IMR-90 (cell line): ENCODE results near the gene FARS2. TPM values are rescaled to one million over a fixed set of nuclear protein-coding genes. Genes with fewer than 3 reads are reported as not detected.
A peak's percentile ranks its signal among the peaks of the same experiment; 100 is the strongest.

Experiments
- ATAC-seq: fragments of 200-7000 bp; cut with Tn5 transposase; 2 replicates; pipeline ENCODE4 v1.9.1; 2020; ENCODE audit warnings: low read depth, mild to moderate bottlenecking, moderate library complexity
- BruUV-seq: library from RNA; stranded (reverse); fragments of 400-500 nt; replicated peaks from 2 replicates; lab custom pipeline; 2021; lab: Mats Ljungman, UMichigan
- CTCF ChIA-PET: fragments of 300-600 bp; formaldehyde crosslinking; extraction: SDS; loops from one replicate; lab custom pipeline; 2021; ENCODE audit warnings: antibody characterized with exemption; lab: Yijun Ruan, JAX
- POLR2A ChIA-PET: fragments of 300-600 bp; sonication (Branson Sonifier 250); formaldehyde crosslinking; loops from one replicate; lab custom pipeline; 2022; ENCODE audit warnings: antibody characterized with exemption; ENCODE audit not compliant: unreplicated experiment; lab: Charles Lee
- DNase-seq: peaks from one replicate; pipeline ENCODE4 v3.0.0; 2013
- H2AFZ ChIP-seq: replicated peaks from 2 replicates; pipeline ENCODE3; 2013; ENCODE audit warnings: low read length, mild to moderate bottlenecking; ENCODE audit not compliant: poor library complexity
- H2AK5ac ChIP-seq: 2 replicates; pipeline ENCODE4 v1.6.1; 2013; ENCODE audit warnings: low read depth, low read length, inconsistent platforms
- H2AK9ac ChIP-seq: replicated peaks from 2 replicates; pipeline ENCODE3; 2013; ENCODE audit warnings: mild to moderate bottlenecking, low read depth, low read length, moderate library complexity; ENCODE audit not compliant: poor library complexity
- H2BK120ac ChIP-seq: 2 replicates; pipeline ENCODE4 v1.6.1; 2013; ENCODE audit warnings: low read depth, low read length, inconsistent platforms
- H2BK15ac ChIP-seq: 3 replicates; pipeline ENCODE4 v1.6.1; 2013; ENCODE audit warnings: low read depth, low read length, inconsistent platforms
- H2BK20ac ChIP-seq: 2 replicates; pipeline ENCODE4 v1.6.1; 2013; ENCODE audit warnings: low read depth, mild to moderate bottlenecking, inconsistent platforms, low read length, moderate library complexity
- H2BK5ac ChIP-seq: 2 replicates; pipeline ENCODE4 v1.6.1; 2013; ENCODE audit warnings: mild to moderate bottlenecking, low read depth, low read length, inconsistent platforms; ENCODE audit not compliant: poor library complexity, severe bottlenecking
- H3K14ac ChIP-seq: replicated peaks from 2 replicates; pipeline ENCODE4 v1.6.1; 2013; ENCODE audit warnings: low read depth, low read length, inconsistent platforms
- H3K18ac ChIP-seq: 2 replicates; pipeline ENCODE4 v1.6.1; 2013; ENCODE audit warnings: low read depth, low read length, control low read depth
- H3K23ac ChIP-seq: 2 replicates; pipeline ENCODE4 v1.6.1; 2013; ENCODE audit warnings: low read depth, low read length, inconsistent platforms
- H3K27ac ChIP-seq: 2 replicates; pipeline ENCODE4 v1.5.1; 2013; ENCODE audit warnings: mild to moderate bottlenecking, control low read depth, low read length; ENCODE audit not compliant: insufficient read depth
- H3K27me3 ChIP-seq: 2 replicates; pipeline ENCODE4 v1.6.1; 2013; ENCODE audit warnings: low read length; ENCODE audit not compliant: control insufficient read depth, insufficient read depth
- H3K36me3 ChIP-seq: 2 replicates; pipeline ENCODE4 v1.6.1; 2013; ENCODE audit warnings: low read length, mixed read lengths; ENCODE audit not compliant: control insufficient read depth, insufficient read depth
- H3K4ac ChIP-seq: 2 replicates; pipeline ENCODE4 v1.6.1; 2013; ENCODE audit warnings: low read depth, low read length, inconsistent platforms
- H3K4me1 ChIP-seq: 2 replicates; pipeline ENCODE4 v1.6.1; 2013; ENCODE audit warnings: low read length, mixed read lengths; ENCODE audit not compliant: control insufficient read depth, insufficient read depth
- H3K4me2 ChIP-seq: 2 replicates; pipeline ENCODE4 v1.6.1; 2013; ENCODE audit warnings: low read depth, mild to moderate bottlenecking, control low read depth, low read length, moderate library complexity
- H3K4me3 ChIP-seq: 2 replicates; pipeline ENCODE4 v1.5.1; 2013; ENCODE audit warnings: low read depth, mild to moderate bottlenecking, control low read depth, low read length, moderate library complexity; ENCODE audit not compliant: insufficient read depth
- H3K56ac ChIP-seq: 2 replicates; pipeline ENCODE4 v1.6.1; 2013; ENCODE audit warnings: low read length, inconsistent platforms; ENCODE audit not compliant: insufficient read depth; ENCODE audit errors: extremely low read depth
- H3K79me1 ChIP-seq, 2 experiments: 2 replicates each; pipeline ENCODE4 v1.6.1; 2013; ENCODE audit warnings: low read length in 2 of 2, inconsistent platforms in 1 of 2, low read depth in 1 of 2
- H3K9ac ChIP-seq: 2 replicates; pipeline ENCODE4 v1.6.1; 2013; ENCODE audit warnings: low read depth, low read length, control low read depth
- H3K9me1 ChIP-seq: 2 replicates; pipeline ENCODE4 v1.6.1; 2013; ENCODE audit warnings: low read length, inconsistent platforms; ENCODE audit not compliant: insufficient read depth
- H3K9me3 ChIP-seq: 2 replicates; pipeline ENCODE4 v1.6.1; 2013; ENCODE audit warnings: low read length; ENCODE audit not compliant: control insufficient read depth, insufficient read depth
- H4K20me1 ChIP-seq: 2 replicates; pipeline ENCODE4 v1.6.1; 2013; ENCODE audit warnings: low read length, inconsistent platforms; ENCODE audit not compliant: insufficient read depth
- H4K5ac ChIP-seq: 2 replicates; pipeline ENCODE4 v1.6.1; 2013; ENCODE audit warnings: mild to moderate bottlenecking, low read depth, low read length, control low read depth
- H4K8ac ChIP-seq, 2 experiments: 2 replicates each; pipeline ENCODE4 v1.6.1; 2013; ENCODE audit warnings: low read depth in 2 of 2, low read length in 2 of 2, control low read depth in 1 of 2, inconsistent platforms in 1 of 2
- H4K91ac ChIP-seq: 2 replicates; pipeline ENCODE4 v1.6.1; 2013; ENCODE audit warnings: low read depth, low read length, inconsistent platforms; ENCODE audit not compliant: insufficient read depth
- BHLHE40 ChIP-seq: fragments of 150-350 bp; IDR thresholded peaks from 2 replicates; pipeline ENCODE4 v1.6.1; 2016; ENCODE audit warnings: mild to moderate bottlenecking, low read depth, low read length
- CEBPB ChIP-seq: IDR thresholded peaks from 2 replicates; pipeline ENCODE4 v1.6.1; 2012; ENCODE audit warnings: low read depth, low read length, improper control_type of control experiment
- CHD1 ChIP-seq: IDR thresholded peaks from 2 replicates; pipeline ENCODE4 v1.6.1; 2012; ENCODE audit warnings: low read depth, low read length, improper control_type of control experiment
- CTCF ChIP-seq: conservative IDR thresholded peaks from 2 replicates; pipeline ENCODE4 v1.5.1; 2012; ENCODE audit warnings: mild to moderate bottlenecking, low read depth, low read length, improper control_type of control experiment
- ELK1 ChIP-seq: fragments of 150-350 bp; IDR thresholded peaks from 2 replicates; pipeline ENCODE4 v1.6.1; 2016; ENCODE audit warnings: low read depth, mild to moderate bottlenecking, low read length, moderate library complexity, borderline replicate concordance
- FOS ChIP-seq: fragments of 150-350 bp; IDR thresholded peaks from 2 replicates; pipeline ENCODE4 v1.6.1; 2016; ENCODE audit warnings: low read depth, low read length
- MAFK ChIP-seq: IDR thresholded peaks from 2 replicates; pipeline ENCODE4 v1.6.1; 2012; ENCODE audit warnings: low read depth, low read length, improper control_type of control experiment
- MAZ ChIP-seq: IDR thresholded peaks from 2 replicates; pipeline ENCODE4 v1.6.1; 2012; ENCODE audit warnings: low read depth, mild to moderate bottlenecking, low read length, improper control_type of control experiment, moderate library complexity, borderline replicate concordance
- MXI1 ChIP-seq: IDR thresholded peaks from 2 replicates; pipeline ENCODE4 v1.6.1; 2012; ENCODE audit warnings: low read depth, mild to moderate bottlenecking, low read length, moderate library complexity, borderline replicate concordance
- NFE2L2 ChIP-seq: fragments of 150-350 bp; IDR thresholded peaks from 2 replicates; pipeline ENCODE4 v1.6.1; 2016; ENCODE audit warnings: low read depth, mild to moderate bottlenecking, low read length
- POLR2A ChIP-seq: IDR thresholded peaks from 2 replicates; pipeline ENCODE4 v1.6.1; 2012; ENCODE audit warnings: mild to moderate bottlenecking, low read depth, low read length
- RAD21 ChIP-seq: IDR thresholded peaks from 2 replicates; pipeline ENCODE4 v1.6.1; 2012; ENCODE audit warnings: low read length, improper control_type of control experiment
- RCOR1 ChIP-seq: IDR thresholded peaks from 2 replicates; pipeline ENCODE4 v1.6.1; 2012; ENCODE audit warnings: mild to moderate bottlenecking, low read length, improper control_type of control experiment; ENCODE audit not compliant: insufficient replicate concordance
- RFX5 ChIP-seq: IDR thresholded peaks from 2 replicates; pipeline ENCODE4 v1.8.0; 2012; ENCODE audit warnings: low read depth, mild to moderate bottlenecking, low read length, moderate library complexity
- SMC3 ChIP-seq: fragments of 150-350 bp; IDR thresholded peaks from 2 replicates; pipeline ENCODE4 v1.6.1; 2016; ENCODE audit warnings: low read depth, mild to moderate bottlenecking, antibody characterized with exemption, low read length, moderate library complexity
- USF2 ChIP-seq: fragments of 150-350 bp; IDR thresholded peaks from 2 replicates; pipeline ENCODE4 v1.6.1; 2017; ENCODE audit warnings: mild to moderate bottlenecking, antibody characterized with exemption, low read length, low read depth
- WGBS, 2 experiments: methylation state at CpG; one replicate each; pipeline versions ENCODE4 v1.1.5 to v1.1.7; 2013; ENCODE audit warnings: missing lambda C conversion rate in 2 of 2; ENCODE audit not compliant: insufficient read length in 1 of 2; ENCODE audit errors: extremely low coverage in 2 of 2; 5-methylcytosine and 5-hydroxymethylcytosine counted together
- dilution Hi-C: fragments of 300-500 bp; cut with HindIII; formaldehyde crosslinking; loops from one replicate; pipeline ENCODE4 v1.14.3; 2018; ENCODE audit warnings: low sequenced_read_pairs; ENCODE audit not compliant: unreplicated experiment
- in situ Hi-C: fragments of 300-500 bp; cut with MboI; formaldehyde crosslinking; loops from 3 replicates; pipeline ENCODE4 v1.14.3; 2019; ENCODE audit warnings: low sequenced_read_pairs, inconsistent platforms, mixed read lengths
- intact Hi-C: fragments of 100-400 bp; cut with micrococcal nuclease; formaldehyde crosslinking; loops from 2 replicates; pipeline ENCODE4 v1.10.0; 2022
- polyA plus RNA-seq, 3 experiments: library from polyadenylated mRNA; depleted of rRNA; stranded (reverse); fragments of >200 nt; gene quantifications; 2 replicates each; pipeline ENCODE4 v1.2.3, GENCODE V29; 2012; ENCODE audit warnings: low replicate concordance in 1 of 3
- total RNA-seq: library from RNA; depleted of rRNA; stranded (reverse); fragments of >200 nt; gene quantifications from 2 replicates; pipeline ENCODE4 v1.2.3, GENCODE V29; 2012

FARS2 gene
- total and polyA plus RNA-seq, 2 of the 4 experiments (the other 2 are of a cell fraction): 12.1 to 28.9 TPM

GRCh38 chr6:5525209-5525608 is 263.9 kb downstream of the FARS2 start:
- in situ Hi-C loops: no loop called here
- no peak overlapping the region for H2AFZ ChIP-seq

More at GRCh38 chr6:5525209-5525608, 263.9 kb downstream of the FARS2 start:
- H3K56ac ChIP-seq: no peak overlapping the region
- H3K14ac ChIP-seq: no peak overlapping the region
- H3K9me1 ChIP-seq: no peaks in the 10 kb centered on the region; the same call in 1 of the 2 replicates
- no TSS peak for BruUV-seq
- H2BK120ac ChIP-seq: no peak overlapping the region
- H4K91ac ChIP-seq: no peak overlapping the region
- no peak overlapping the region for H3K23ac ChIP-seq
- H3K4me2 ChIP-seq: no peak overlapping the region
- intact Hi-C loops: no loop called here
- no peak overlapping the region for H3K4ac ChIP-seq
- TF ChIP-seq MXI1 (no peak), MAZ (no peak), USF2 (no peak), CTCF (no peak), CHD1 (no peak), SMC3 (no peak), NFE2L2 (no peak), RCOR1 (no peak), RAD21 (no peak), RFX5 (no peak), FOS (no peak), MAFK (peak; percentile 48; the same call in 1 of the 2 replicates), BHLHE40 (no peak), ELK1 (no peak), CEBPB (peak; percentile 86), POLR2A (no peak)
- H3K27me3 ChIP-seq: no peaks in the 10 kb centered on the region
- no peak overlapping the region for H3K9ac ChIP-seq
- no peaks in the 10 kb centered on the region for H3K4me1 ChIP-seq
- H3K4me3 ChIP-seq: no peak overlapping the region
- no peak overlapping the region for H2BK15ac ChIP-seq
- no peak overlapping the region for H2BK20ac ChIP-seq
- no peak overlapping the region for H2BK5ac ChIP-seq
- peak; percentile 40 for DNase-seq
- H3K27ac ChIP-seq: no peak overlapping the region
- H4K5ac ChIP-seq: no peak overlapping the region
- no peaks in the 10 kb centered on the region for H3K36me3 ChIP-seq
- H2AK5ac ChIP-seq: no peak overlapping the region
- H3K9me3 ChIP-seq: no peaks in the 10 kb centered on the region
- no peak overlapping the region for H2AK9ac ChIP-seq
- H4K20me1 ChIP-seq: no peaks in the 10 kb centered on the region
- peak; percentile 54; the same call in 1 of the 2 replicates for ATAC-seq
- no peak overlapping the region for H3K18ac ChIP-seq
- CTCF ChIA-PET: interaction anchor here (0.6 kb wide), 1 partner anchor 782 kb away, joined by 3 read pairs; no protein-coding TSS in a partner anchor
- H3K79me1 ChIP-seq: no peaks in the 10 kb centered on the region
- no peak overlapping the region for H4K8ac ChIP-seq
- dilution Hi-C loops: no loop called here
- WGBS, 2 experiments: 86% methylated on average over 1 of the region's 4 CpGs; no CpG with 5 or more reads in 1 of the 2 experiments
- POLR2A ChIA-PET: no interaction called here
